Peyer's patch (tissue), 4 donors: ENCODE results near the gene JCAD. TPM values are rescaled to one million over a fixed set of nuclear protein-coding genes. Genes with fewer than 3 reads are reported as not detected.

ENCODE experiments used
- DNase-seq, 3 donors: peaks; one replicate each; pipeline ENCODE4 v3.0.0-alpha.2; 2017 to 2019
- H3K27ac ChIP-seq, 4 donors: fragments of 200-600 bp; sonication (generic); one replicate each; pipeline ENCODE4 v1.5.1; 2016 to 2019
- H3K27me3 ChIP-seq, 2 donors: fragments of 200-600 bp; sonication (generic); one replicate each; pipeline ENCODE4 v1.5.1; 2019
- H3K36me3 ChIP-seq, 3 donors: fragments of 200-600 bp; sonication (generic); one replicate each; pipeline ENCODE4 v1.5.1; 2016 to 2019
- H3K4me1 ChIP-seq, 4 donors: fragments of 200-600 bp; sonication (generic); one replicate each; pipeline ENCODE4 v1.5.1; 2016 to 2019
- H3K4me3 ChIP-seq, 4 donors: fragments of 200-600 bp; sonication (generic); 1 replicate in 3 of 4; 2 replicates in 1 of 4; pipeline ENCODE4 v1.5.1; 2016 to 2019; ENCODE audit warnings: mild to moderate bottlenecking in 1 of 4
- H3K9me3 ChIP-seq, 4 donors: fragments of 200-600 bp; sonication (generic); one replicate each; pipeline ENCODE4 v1.5.1; 2016 to 2019; ENCODE audit warnings: mild to moderate bottlenecking in 1 of 4
- CTCF ChIP-seq, 6 experiments: fragments of 450-650 bp in 4 of 6; fragments of 200-600 bp in 2 of 6; sonication (generic) in 1 of 6; IDR thresholded peaks; one replicate each; pipeline ENCODE4 v1.5.1; 2017 to 2019; ENCODE audit warnings: antibody characterized with exemption in 6 of 6, mild to moderate bottlenecking in 3 of 6, moderate library complexity in 1 of 6
- POLR2A ChIP-seq, 2 donors: fragments of 450-650 bp; IDR thresholded peaks; one replicate each; pipeline ENCODE4 v1.5.1; 2017; ENCODE audit warnings: antibody characterized with exemption in 2 of 2, mild to moderate bottlenecking in 2 of 2, moderate library complexity in 2 of 2
- total RNA-seq, 4 donors: library from RNA; depleted of rRNA; stranded (reverse); fragments of >200 nt; gene quantifications; one replicate each; pipeline ENCODE4 v1.1.0, GENCODE V29; 2016

The JCAD gene
- total RNA-seq, 4 donors from 2014 or later: 0.53 to 5.8 (median 2.6) TPM

GRCh38 chr10:30075481-30075880 is 16.1 kb upstream of the JCAD start:
- DNase-seq: no peak
- Histone ChIP-seq H3K27me3 (no peaks in the 10 kb centered on the region), H3K4me1 (no peaks in the 10 kb centered on the region), H3K4me3 (no peak overlapping the region), H3K27ac (no peak overlapping the region), H3K36me3 (no peaks in the 10 kb centered on the region), H3K9me3 (no peaks in the 10 kb centered on the region)
- TF ChIP-seq CTCF (IDR thresholded peaks at IDR 0.05) (no peak), POLR2A (IDR thresholded peaks at IDR 0.05) (no peak)

GRCh38 chr10:30074933-30075332 is 15.5 kb upstream of the JCAD start:
- Histone ChIP-seq H3K27ac (no peak overlapping the region), H3K4me3 (no peak overlapping the region), H3K4me1 (no peaks in the 10 kb centered on the region), H3K9me3 (no peaks in the 10 kb centered on the region), H3K27me3 (no peaks in the 10 kb centered on the region), H3K36me3 (no peaks in the 10 kb centered on the region)
- no peak for DNase-seq
- TF ChIP-seq CTCF (IDR thresholded peaks at IDR 0.05) (no peak), POLR2A (IDR thresholded peaks at IDR 0.05) (no peak)

GRCh38 chr10:30074090-30074489 is 14.7 kb upstream of the JCAD start:
- H3K9me3 ChIP-seq: no peaks in the 10 kb centered on the region
- H3K27me3 ChIP-seq: no peaks in the 10 kb centered on the region
- no peak overlapping the region for H3K27ac ChIP-seq
- TF ChIP-seq POLR2A (IDR thresholded peaks at IDR 0.05) (no peak), CTCF (IDR thresholded peaks at IDR 0.05) (no peak)
- no peaks in the 10 kb centered on the region for H3K36me3 ChIP-seq
- no peaks in the 10 kb centered on the region for H3K4me1 ChIP-seq
- H3K4me3 ChIP-seq: no peak overlapping the region
- no peak for DNase-seq

- no peak overlapping the region for H3K27ac ChIP-seq
- H3K4me1 ChIP-seq: no peaks in the 10 kb centered on the region
- no peaks in the 10 kb centered on the region for H3K36me3 ChIP-seq
- no peak for TF ChIP-seq CTCF (IDR thresholded peaks at IDR 0.05)
- H3K4me3 ChIP-seq: no peak overlapping the region
- H3K9me3 ChIP-seq: no peaks in the 10 kb centered on the region
- no peaks in the 10 kb centered on the region for H3K27me3 ChIP-seq
- no peak for DNase-seq
Observed at GRCh38 chr10:30073767-30074060, 14.3 kb upstream of the JCAD start.

- TF ChIP-seq POLR2A (IDR thresholded peaks at IDR 0.05): no peak
- TF ChIP-seq CTCF (IDR thresholded peaks at IDR 0.05): no peak
- Histone ChIP-seq H3K27me3 (no peaks in the 10 kb centered on the region), H3K27ac (no peak overlapping the region), H3K9me3 (no peaks in the 10 kb centered on the region), H3K36me3 (no peaks in the 10 kb centered on the region), H3K4me3 (no peak overlapping the region), H3K4me1 (no peaks in the 10 kb centered on the region)
- DNase-seq: no peak
Observed at GRCh38 chr10:30073045-30073766, 13.8 kb upstream of the JCAD start.

GRCh38 chr10:30072068-30072467 is 12.7 kb upstream of the JCAD start:
- Histone ChIP-seq H3K36me3 (no peaks in the 10 kb centered on the region), H3K27me3 (no peaks in the 10 kb centered on the region), H3K27ac (no peak overlapping the region), H3K9me3 (no peaks in the 10 kb centered on the region), H3K4me1 (no peaks in the 10 kb centered on the region), H3K4me3 (no peak overlapping the region)
- TF ChIP-seq CTCF (IDR thresholded peaks at IDR 0.05) (no peak), POLR2A (IDR thresholded peaks at IDR 0.05) (no peak)
- no peak for DNase-seq
